K562 (cell line): ENCODE measurements around the gene MIDN. TPM values are rescaled to one million over a fixed set of nuclear protein-coding genes. Genes with fewer than 3 reads are reported as not detected.

ENCODE experiments used
- ATAC-seq: fragments of 200-7000 bp; cut with Tn5 transposase; 3 replicates; pipeline ENCODE4 v1.9.1; 2020; ENCODE audit warnings: moderate library complexity
- BruUV-seq: library from RNA; stranded (reverse); fragments of 400-500 nt; replicated peaks from 2 replicates; lab custom pipeline; 2021; lab: Mats Ljungman, UMichigan
- CTCF ChIA-PET: fragments of 300-600 bp; formaldehyde crosslinking; extraction: SDS; loops from one replicate; lab custom pipeline; 2021; ENCODE audit warnings: low intra/inter-chr PET ratio; lab: Yijun Ruan, JAX
- POLR2A ChIA-PET: fragments of 300-600, 350-650 bp; sonication (Branson Sonifier 250); formaldehyde crosslinking; extraction: SDS; loops from one replicate; lab custom pipeline; 2021; ENCODE audit warnings: antibody characterized with exemption, inconsistent platforms; lab: Yijun Ruan, JAX
- DNase-seq, 4 experiments: peaks; one replicate each; pipeline versions ENCODE4 v3.0.0 to v3.0.0-alpha.2; 2011 to 2018; ENCODE audit warnings: low spot score in 3 of 4, mixed read lengths in 3 of 4; ENCODE audit errors: extremely low read depth in 1 of 4
- FAIRE-seq: peaks from 2 replicates; lab custom pipeline; 2011; peaks lifted over from hg19 to GRCh38; lab: Jason Lieb, UNC
- H2AFZ ChIP-seq: 2 replicates; pipeline ENCODE4 v1.6.0; 2011; ENCODE audit warnings: low read depth, low read length, control low read depth, inconsistent platforms
- H3K27ac ChIP-seq: fragments of 200-600 bp; 3 replicates; pipeline ENCODE4 v1.8.0; 2011; ENCODE audit warnings: low read depth, mild to moderate bottlenecking, control low read depth, inconsistent platforms, low read length, moderate library complexity, mixed read lengths; ENCODE audit errors: extremely low read depth
- H3K27me3 ChIP-seq, 2 experiments: fragments of 300-600 bp in 1 of 2; 2 replicates in 1 of 2; 3 replicates in 1 of 2; pipeline versions ENCODE4 v1.6.0 to v1.8.0; 2011; ENCODE audit warnings: inconsistent platforms in 2 of 2, low read length in 2 of 2, mild to moderate bottlenecking in 1 of 2, mixed read lengths in 1 of 2, moderate library complexity in 1 of 2; ENCODE audit not compliant: control insufficient read depth in 2 of 2, insufficient read depth in 2 of 2
- H3K36me3 ChIP-seq: fragments of 300-600 bp; 3 replicates; pipeline ENCODE4 v1.8.0; 2011; ENCODE audit warnings: mild to moderate bottlenecking, low read length, inconsistent platforms; ENCODE audit not compliant: control insufficient read depth, insufficient read depth
- H3K4me1 ChIP-seq, 2 experiments: fragments of 200-600 bp in 1 of 2; replicated peaks in 1 of 2; 2 replicates in 1 of 2; 3 replicates in 1 of 2; pipeline versions ENCODE4 v1.5.1 to v1.8.0; 2011; ENCODE audit warnings: inconsistent platforms in 2 of 2, low read length in 2 of 2, mild to moderate bottlenecking in 1 of 2, mixed read lengths in 1 of 2, moderate library complexity in 1 of 2; ENCODE audit not compliant: control insufficient read depth in 2 of 2, insufficient read depth in 2 of 2
- H3K4me2 ChIP-seq: 2 replicates; pipeline ENCODE4 v1.6.1; 2011; ENCODE audit warnings: low read length, control low read depth, inconsistent platforms, mixed read lengths; ENCODE audit not compliant: insufficient read depth
- H3K4me3 ChIP-seq: fragments of 200-600 bp; sonication (generic), shearing (Covaris generic); 2 replicates; pipeline ENCODE4 v1.5.1; 2016; ENCODE audit warnings: control low read depth, inconsistent platforms
- H3K79me2 ChIP-seq: fragments of 200-600 bp; 3 replicates; pipeline ENCODE4 v1.8.0; 2011; ENCODE audit warnings: low read length, inconsistent platforms; ENCODE audit not compliant: control insufficient read depth, insufficient read depth
- H3K9ac ChIP-seq, 2 experiments: 2 replicates each; pipeline versions ENCODE4 v1.6.0 to v1.6.1; 2011; ENCODE audit warnings: low read depth in 2 of 2, low read length in 2 of 2, control low read depth in 1 of 2, inconsistent platforms in 1 of 2, mild to moderate bottlenecking in 1 of 2, mixed read lengths in 1 of 2; ENCODE audit not compliant: insufficient read depth in 1 of 2
- H3K9me1 ChIP-seq: one replicate; pipeline ENCODE4 v1.6.0; 2011; ENCODE audit warnings: inconsistent platforms, mild to moderate bottlenecking, low read length, moderate library complexity; ENCODE audit not compliant: control insufficient read depth, insufficient read depth
- H3K9me3 ChIP-seq: replicated peaks from 2 replicates; pipeline ENCODE4 v1.5.1; 2011; ENCODE audit warnings: low read depth, low read length, inconsistent platforms; ENCODE audit not compliant: control insufficient read depth, insufficient read depth
- H4K20me1 ChIP-seq: replicated peaks from 2 replicates; pipeline ENCODE4 v1.6.1; 2011; ENCODE audit warnings: low read length, inconsistent platforms, mixed read lengths; ENCODE audit not compliant: control insufficient read depth, insufficient read depth
- BRD4 ChIP-seq: fragments of 200-600 bp; sonication (generic); IDR thresholded peaks from 2 replicates; pipeline ENCODE4 v1.6.1; 2017; ENCODE audit warnings: inconsistent platforms
- CSDE1 ChIP-seq, 2 experiments: fragments of 450-650 bp; IDR thresholded peaks; 2 replicates each; pipeline ENCODE4 v1.6.1; 2016; ENCODE audit warnings: mild to moderate bottlenecking in 1 of 2
- E2F1 ChIP-seq: sonication (generic); formaldehyde crosslinking; IDR thresholded peaks from 2 replicates; pipeline ENCODE4 v1.8.1; 2023; ENCODE audit warnings: mild to moderate bottlenecking, missing genetic modification reagents, moderate library complexity
- HMBOX1 ChIP-seq: sonication (generic); IDR thresholded peaks from 2 replicates; pipeline ENCODE4 v1.6.1; 2016
- MAX ChIP-seq: sonication (generic); formaldehyde crosslinking; IDR thresholded peaks from 2 replicates; pipeline ENCODE4 v1.9.0; 2022; ENCODE audit warnings: mild to moderate bottlenecking, missing genetic modification reagents
- NBN ChIP-seq: fragments of 450-650 bp; IDR thresholded peaks from 2 replicates; pipeline ENCODE4 v1.6.1; 2016; ENCODE audit warnings: low read depth, mild to moderate bottlenecking
- PHF20 ChIP-seq: fragments of 450-650 bp; IDR thresholded peaks from 2 replicates; pipeline ENCODE4 v1.6.1; 2018; ENCODE audit not compliant: partially characterized antibody
- RFX1 ChIP-seq: fragments of 450-650 bp; IDR thresholded peaks from 2 replicates; pipeline ENCODE4 v1.6.1; 2016; ENCODE audit warnings: mild to moderate bottlenecking, moderate library complexity
- SPI1 ChIP-seq: IDR thresholded peaks from 2 replicates; pipeline ENCODE4 v1.6.1; 2011; ENCODE audit warnings: low read depth, low read length, control low read depth, borderline replicate concordance
- ZNF224 ChIP-seq: sonication (generic); formaldehyde crosslinking; IDR thresholded peaks from 2 replicates; pipeline ENCODE4 v1.8.0; 2022; ENCODE audit warnings: mild to moderate bottlenecking, missing genetic modification reagents
- ZNF518B ChIP-seq: fragments of 250-450 bp; sonication (Bioruptor Pico); IDR thresholded peaks from 2 replicates; pipeline ENCODE4 v1.5.0; 2021; ENCODE audit warnings: mild to moderate bottlenecking, moderate library complexity
- WGBS: fragments of 100-300 bp; shearing (Covaris generic); methylation state at CpG from one replicate; pipeline ENCODE4 v1.1.6; 2016; ENCODE audit warnings: low coverage, mixed read lengths; ENCODE audit not compliant: insufficient coverage; ENCODE audit errors: missing lambda C conversion rate; 5-methylcytosine and 5-hydroxymethylcytosine counted together
- in situ Hi-C: fragments of 300-500 bp; cut with MboI; formaldehyde crosslinking; loops from 4 replicates; pipeline ENCODE4 v1.15.0; 2018; ENCODE audit warnings: inconsistent platforms, mixed read lengths
- intact Hi-C: fragments of 100-400 bp; cut with micrococcal nuclease; formaldehyde crosslinking; loops from 2 replicates; pipeline ENCODE4 v1.14.2; 2022
- polyA plus RNA-seq, 8 experiments: library from polyadenylated mRNA; depleted of rRNA in 4 of 8; stranded (reverse) in 5 of 8; unstranded in 3 of 8; fragments of >200 nt; fragmentation: Nextera tagmentation in 2 of 8; fragmentation: Illumina TruSeq in 1 of 8; extraction: Ambion mirVana in 2 of 8; extraction: Trizol in 1 of 8; gene quantifications; 2 replicates each; pipeline versions ENCODE4 v1.2.1 to v1.2.3, GENCODE V29; 2011 to 2014; ENCODE audit warnings: inconsistent platforms in 1 of 8, missing spikeins in 1 of 8
- total RNA-seq, 7 experiments: library from RNA; depleted of rRNA in 6 of 7; stranded (reverse); fragments of >200 nt in 6 of 7; fragmentation: Illumina TruSeq in 2 of 7; extraction: Trizol in 2 of 7; gene quantifications; 2 replicates each; pipeline versions ENCODE4 v1.2.1 to v1.2.3, GENCODE V29; 2011 to 2021; ENCODE audit warnings: low replicate concordance in 1 of 7

The MIDN gene
- total and polyA plus RNA-seq, 9 of the 15 experiments (the other 6 are each of a cell fraction or from before 2014, with no cell fraction given): 0.17 to 120 (median 10.1) TPM

- no TSS peak for BruUV-seq
- H3K27me3 ChIP-seq: peaks cover 37 to 85% of the 10 kb centered on the region in 2 experiments; a peak in 4 of 5 replicates
- FAIRE-seq (no peak), ATAC-seq (peak; percentile 14; the same call in 1 of the 3 replicates), DNase-seq (no peak)
- in situ Hi-C loops (no loop called here), intact Hi-C loops (no loop called here)
- no peak overlapping the region for H3K4me2 ChIP-seq
- 0 out of 4 replicates have a peak overlapping the region, but pooled peaks of 1 of the 2 experiments have one; percentile 8 for H3K9ac ChIP-seq
- H3K27ac ChIP-seq: no peak overlapping the region
- no peaks in the 10 kb centered on the region for H3K79me2 ChIP-seq
- peaks cover 0 to 93% of the 10 kb centered on the region in 2 experiments; a peak in 2 of 5 replicates for H3K4me1 ChIP-seq
- H3K9me3 ChIP-seq: no peaks in the 10 kb centered on the region
- H3K4me3 ChIP-seq: no peak overlapping the region
- no peak overlapping the region for H2AFZ ChIP-seq
- ChIA-PET CTCF (no interaction called here), POLR2A (no interaction called here)
- H4K20me1 ChIP-seq: peaks cover 14% of the 10 kb centered on the region
- H3K9me1 ChIP-seq: no peaks in the 10 kb centered on the region
- 37% methylated on average over 26 of the region's 41 CpGs for WGBS
- no peaks in the 10 kb centered on the region for H3K36me3 ChIP-seq
- no peak for TF ChIP-seq ZNF224 (CRISPR knock-in tag)
- no peak for TF ChIP-seq NBN
- no peak for TF ChIP-seq E2F1 (CRISPR knock-in tag)
- TF ChIP-seq BRD4: no peak
- no peak for TF ChIP-seq HMBOX1
- no peak for TF ChIP-seq ZNF518B
- TF ChIP-seq MAX (CRISPR knock-in tag): peak; percentile 37; the same call in 1 of the 2 replicates
- no peak for TF ChIP-seq SPI1
- no peak for TF ChIP-seq CSDE1 (IDR thresholded peaks at IDR 0.05)
- no peak for TF ChIP-seq PHF20
- TF ChIP-seq RFX1: no peak
Measured at GRCh38 chr19:1288833-1289685, 40.7 kb downstream of the MIDN start.
